GM15510 (cell line): ENCODE measurements around the gene ANKRD10.

ENCODE experiments used
- POLR2A ChIP-seq: IDR thresholded peaks from 3 replicates; pipeline ENCODE4 v1.6.1; 2011; ENCODE audit warnings: borderline replicate concordance; ENCODE audit not compliant: insufficient read length; ENCODE audit errors: extremely low read depth

The ANKRD10 gene

GRCh38 chr13:110869231-110869804 lies 45.6 kb downstream of the ANKRD10 start:
- TF ChIP-seq POLR2A = no peak

GRCh38 chr13:110868720-110869119 lies 46.1 kb downstream of the ANKRD10 start:
- no peak for TF ChIP-seq POLR2A

DNA sequence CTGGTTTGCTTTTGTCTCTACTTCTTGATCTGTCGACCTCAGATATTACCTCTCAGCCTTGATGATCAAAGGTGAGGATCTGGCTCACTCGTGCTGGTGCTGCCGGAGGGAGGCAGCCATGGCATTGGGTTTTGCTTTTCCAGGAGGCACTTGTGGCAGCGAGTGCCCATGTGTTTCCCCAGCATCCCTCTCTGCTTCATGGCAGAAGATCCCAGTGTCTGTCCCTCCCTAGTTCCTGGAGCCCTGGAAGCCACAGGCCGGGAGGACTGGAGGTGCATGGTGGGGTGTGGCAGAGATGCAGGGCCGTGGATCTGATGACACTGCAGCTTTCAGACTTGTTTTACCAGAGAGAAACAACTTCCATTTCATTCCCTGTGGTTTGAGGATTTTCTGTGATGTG lies 47.5 kb downstream of the ANKRD10 start:
- TF ChIP-seq POLR2A = no peak

- TF ChIP-seq POLR2A = no peak
Observed at GRCh38 chr13:110866491-110867170, 48.2 kb downstream of the ANKRD10 start.

DNA sequence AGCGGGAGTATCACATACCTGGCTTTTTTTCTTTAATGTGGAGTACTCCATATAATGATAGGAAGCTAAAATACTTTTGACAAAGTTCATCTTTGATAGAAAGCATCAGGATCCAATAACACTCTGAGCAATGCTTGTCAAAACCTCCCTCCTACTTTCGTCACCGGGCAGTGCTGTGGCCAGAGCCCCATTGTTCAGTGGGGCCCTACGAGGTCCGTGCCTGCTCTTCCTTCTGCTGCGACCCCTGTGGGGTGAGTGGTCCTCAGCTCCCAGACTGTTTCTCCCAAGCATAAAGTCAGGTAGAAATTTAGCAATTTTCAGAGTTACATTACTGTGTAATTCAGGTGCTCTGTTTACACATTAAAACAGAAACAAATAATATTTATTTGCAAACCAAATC lies 51.2 kb downstream of the ANKRD10 start:
- no peak for TF ChIP-seq POLR2A

DNA sequence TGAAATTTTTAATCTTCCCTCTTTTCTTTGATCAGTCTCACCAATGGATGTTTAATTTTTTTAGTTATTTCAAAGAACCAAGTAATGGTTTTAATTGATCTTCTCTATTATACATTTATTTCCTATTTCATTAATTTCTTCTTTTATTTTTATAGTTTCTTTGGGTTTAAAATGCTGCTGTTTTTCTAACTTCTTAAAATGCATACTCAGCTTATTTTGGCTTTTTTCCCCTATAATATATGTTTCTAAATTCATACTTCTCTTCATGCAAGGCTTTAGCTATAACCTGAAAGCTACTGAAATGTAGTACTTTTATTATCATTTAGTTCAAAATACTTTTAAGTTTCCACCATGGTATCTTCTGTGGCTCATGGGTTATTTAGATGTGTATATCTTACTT lies 53.9 kb downstream of the ANKRD10 start:
- TF ChIP-seq POLR2A = no peak

- no peak for TF ChIP-seq POLR2A
Observed at GRCh38 chr13:110856942-110857835, 57.7 kb downstream of the ANKRD10 start.

- no peak for TF ChIP-seq POLR2A
Observed at GRCh38 chr13:110855363-110855762, 59.5 kb downstream of the ANKRD10 start.

- TF ChIP-seq POLR2A = no peak
Observed at GRCh38 chr13:110854866-110855265, 60.0 kb downstream of the ANKRD10 start.

DNA sequence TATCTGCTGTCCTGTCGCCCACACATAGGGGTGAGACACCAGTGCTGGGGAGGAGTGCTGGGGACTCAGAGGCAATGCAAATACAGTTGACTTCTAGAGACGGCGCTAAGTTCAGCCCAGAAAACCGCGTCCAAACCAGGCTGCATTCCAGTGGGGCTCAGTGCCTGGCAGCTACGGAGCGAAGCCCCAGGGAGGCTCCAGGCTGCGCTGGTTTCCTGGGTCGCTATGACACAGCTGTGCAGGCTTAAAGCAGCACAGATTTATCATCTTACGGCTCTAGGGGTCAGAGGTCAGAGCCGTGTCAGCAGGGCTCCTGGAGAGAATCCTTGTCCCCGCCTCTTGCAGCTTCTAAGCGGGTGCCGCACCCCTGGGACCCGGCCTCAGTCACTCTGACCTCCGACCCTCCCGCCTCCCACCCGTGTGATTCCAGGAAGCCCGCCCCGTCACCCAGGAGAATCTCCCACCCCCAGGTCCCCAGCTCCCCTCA lies 61.6 kb downstream of the ANKRD10 start:
- TF ChIP-seq POLR2A = no peak

GRCh38 chr13:110850840-110851239 lies 64.0 kb downstream of the ANKRD10 start:
- no peak for TF ChIP-seq POLR2A

DNA sequence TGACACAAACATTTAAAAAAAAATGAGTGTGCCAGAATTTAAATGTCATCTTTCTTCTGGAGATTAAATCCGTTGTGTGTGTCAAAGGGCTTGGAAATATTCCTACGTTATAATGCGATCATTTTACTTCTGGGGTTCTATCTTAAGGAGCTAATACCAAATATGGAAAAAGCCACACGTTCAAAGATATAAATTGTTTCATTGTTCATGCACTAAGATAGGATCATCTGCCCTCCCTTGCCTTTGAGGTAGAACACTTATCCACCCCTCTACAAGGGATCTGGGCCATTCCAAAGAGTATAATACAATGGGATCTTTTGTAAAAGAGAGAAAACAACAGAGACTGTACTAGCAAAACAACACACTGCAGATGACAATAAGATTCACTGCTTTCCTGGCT lies 64.9 kb downstream of the ANKRD10 start:
- no peak for TF ChIP-seq POLR2A

DNA sequence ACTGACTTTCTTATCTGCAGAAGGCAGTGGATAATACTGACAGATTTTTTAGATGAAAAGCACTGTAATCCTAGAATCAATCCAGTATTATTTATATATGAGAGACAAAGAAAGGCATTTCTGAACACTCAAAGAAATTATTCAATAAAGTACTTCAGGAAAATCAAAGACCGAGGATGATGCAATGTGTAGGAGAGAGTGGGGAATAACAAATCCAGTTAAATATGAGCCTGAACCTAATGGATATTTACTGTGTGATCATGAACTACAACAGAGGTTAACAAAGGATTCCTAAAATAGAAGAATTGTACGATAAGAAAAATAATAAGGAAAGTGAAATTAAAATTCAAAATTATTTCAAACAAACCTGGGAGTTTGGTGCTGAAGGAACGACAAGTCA lies 69.3 kb downstream of the ANKRD10 start:
- no peak for TF ChIP-seq POLR2A

- no peak for TF ChIP-seq POLR2A
Observed at GRCh38 chr13:110841846-110842245, 73.0 kb downstream of the ANKRD10 start.

DNA sequence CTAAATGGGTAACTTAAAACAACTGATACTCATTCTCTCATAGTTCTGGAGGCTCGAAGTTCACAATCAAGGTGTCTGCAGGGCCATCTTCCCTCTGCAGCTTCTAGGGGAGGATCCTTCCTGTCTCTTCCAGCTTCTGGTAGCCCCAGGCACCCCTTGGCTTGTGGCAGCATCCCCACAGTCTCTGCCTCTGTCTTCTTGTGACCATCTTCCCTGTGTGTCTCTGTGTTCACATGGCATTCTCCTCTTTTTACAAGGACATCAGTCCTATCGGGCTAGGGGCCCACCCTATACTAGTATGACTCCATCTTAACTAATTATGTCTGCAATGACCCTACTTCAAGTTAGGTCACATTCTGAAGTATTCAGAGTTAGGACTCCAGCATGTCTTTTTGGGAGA lies 73.5 kb downstream of the ANKRD10 start:
- TF ChIP-seq POLR2A = no peak
